Smooth muscle cell (in vitro differentiated cells): Measurements from ENCODE around the gene OR6K6. TPM values are rescaled to one million over a fixed set of nuclear protein-coding genes. Genes with fewer than 3 reads are reported as not detected.
A peak's percentile ranks its signal among the peaks of the same experiment; 100 is the strongest.

Source experiments
- DNase-seq: peaks from one replicate; lab custom pipeline; 2025; ENCODE audit not compliant: unreplicated experiment; lab: John Stamatoyannopoulos, UW
- H2AFZ ChIP-seq: fragments of 200-600 bp; sonication (generic); 2 replicates; pipeline ENCODE4 v1.6.0; 2016; ENCODE audit warnings: antibody characterized with exemption, low read depth, mild to moderate bottlenecking
- H3F3A ChIP-seq: fragments of 200-600 bp; sonication (generic); 2 replicates; pipeline ENCODE4 v1.6.0; 2017; ENCODE audit warnings: antibody characterized with exemption, low read depth
- H3K27ac ChIP-seq: fragments of 200-600 bp; sonication (generic); 2 replicates; pipeline ENCODE4 v1.5.1; 2016; ENCODE audit warnings: low read depth, mild to moderate bottlenecking
- H3K27me3 ChIP-seq: fragments of 200-600 bp; sonication (generic); 2 replicates; pipeline ENCODE4 v1.6.1; 2016; ENCODE audit warnings: low read depth, mild to moderate bottlenecking
- H3K36me3 ChIP-seq: fragments of 200-600 bp; sonication (generic); 2 replicates; pipeline ENCODE4 v1.5.1; 2016; ENCODE audit warnings: low read depth
- H3K4me1 ChIP-seq: fragments of 200-600 bp; sonication (generic); 2 replicates; pipeline ENCODE4 v1.5.1; 2016; ENCODE audit warnings: low read depth
- H3K4me2 ChIP-seq: fragments of 200-600 bp; sonication (generic); 2 replicates; pipeline ENCODE4 v1.6.0; 2016; ENCODE audit warnings: mild to moderate bottlenecking
- H3K4me3 ChIP-seq: fragments of 200-600 bp; sonication (generic); 2 replicates; pipeline ENCODE4 v1.5.1; 2016; ENCODE audit warnings: mild to moderate bottlenecking
- H3K79me2 ChIP-seq: fragments of 200-600 bp; sonication (generic); 2 replicates; pipeline ENCODE4 v1.6.0; 2016; ENCODE audit warnings: low read depth, mild to moderate bottlenecking
- H3K9ac ChIP-seq: fragments of 200-600 bp; sonication (generic); 2 replicates; pipeline ENCODE4 v1.6.0; 2016; ENCODE audit warnings: low read depth
- H3K9me3 ChIP-seq: fragments of 200-600 bp; sonication (generic); replicated peaks from 2 replicates; pipeline ENCODE4 v1.5.1; 2016; ENCODE audit warnings: low read depth
- H4K20me1 ChIP-seq: fragments of 200-600 bp; sonication (generic); 2 replicates; pipeline ENCODE4 v1.6.0; 2016; ENCODE audit warnings: low read depth
- CTCF ChIP-seq: fragments of 200-600 bp; sonication (generic); IDR thresholded peaks from 2 replicates; pipeline ENCODE4 v1.5.1; 2017; ENCODE audit warnings: borderline replicate concordance, mild to moderate bottlenecking, antibody characterized with exemption; ENCODE audit not compliant: insufficient read depth, poor library complexity, severe bottlenecking
- WGBS: methylation state at CpG from one replicate; pipeline ENCODE4 v1.1.7; 2016; ENCODE audit warnings: low lambda C conversion rate; 5-methylcytosine and 5-hydroxymethylcytosine counted together
- polyA plus RNA-seq: library from polyadenylated mRNA; unstranded; fragments of >200 nt; fragmentation: Nextera tagmentation; extraction: Ambion mirVana; gene quantifications from 2 replicates; pipeline ENCODE4 v1.2.1, GENCODE V29; 2016
- total RNA-seq: library from RNA; depleted of rRNA; stranded (reverse); fragments of >200 nt; gene quantifications from 2 replicates; pipeline ENCODE4 v1.2.3, GENCODE V29; 2014

OR6K6 gene
- total and polyA plus RNA-seq, 2 experiments from 2014 or later: not detected

GRCh38 chr1:158732524-158732923, 22.0 kb upstream of the OR6K6 start:
- H3K4me2 ChIP-seq: no peak overlapping the region
- H4K20me1 ChIP-seq: no peaks in the 10 kb centered on the region
- WGBS: 73% methylated on average over 2 of the region's 2 CpGs
- no peaks in the 10 kb centered on the region for H3F3A ChIP-seq
- peaks cover 12% of the 10 kb centered on the region for H3K4me1 ChIP-seq
- no peaks in the 10 kb centered on the region for H3K36me3 ChIP-seq
- no peak for TF ChIP-seq CTCF
- H2AFZ ChIP-seq: no peak overlapping the region
- no peak overlapping the region for H3K4me3 ChIP-seq
- H3K9ac ChIP-seq: no peak overlapping the region
- H3K79me2 ChIP-seq: no peaks in the 10 kb centered on the region
- no peak for DNase-seq
- no peaks in the 10 kb centered on the region for H3K9me3 ChIP-seq
- H3K27ac ChIP-seq: no peak overlapping the region
- no peaks in the 10 kb centered on the region for H3K27me3 ChIP-seq

GRCh38 chr1:158735848-158736247, 18.7 kb upstream of the OR6K6 start:
- Histone ChIP-seq H3K36me3 (no peaks in the 10 kb centered on the region), H3K27me3 (no peaks in the 10 kb centered on the region), H3K4me1 (peaks cover 26% of the 10 kb centered on the region), H3K4me3 (no peak overlapping the region), H4K20me1 (no peaks in the 10 kb centered on the region), H2AFZ (no peak overlapping the region), H3F3A (peaks cover 4% of the 10 kb centered on the region), H3K9ac (no peak overlapping the region), H3K79me2 (no peaks in the 10 kb centered on the region), H3K27ac (peak overlapping the region; percentile 83), H3K9me3 (no peaks in the 10 kb centered on the region), H3K4me2 (peak overlapping the region; percentile 37)
- no peak for TF ChIP-seq CTCF
- DNase-seq: no peak

GRCh38 chr1:158752155-158752712, 2.3 kb upstream of the OR6K6 start:
- no peaks in the 10 kb centered on the region for H3K36me3 ChIP-seq
- H3K9ac ChIP-seq: no peak overlapping the region
- no peaks in the 10 kb centered on the region for H3F3A ChIP-seq
- H3K79me2 ChIP-seq: no peaks in the 10 kb centered on the region
- H3K27me3 ChIP-seq: no peaks in the 10 kb centered on the region
- 95% methylated on average over 9 of the region's 9 CpGs for WGBS
- no peak overlapping the region for H3K4me3 ChIP-seq
- H4K20me1 ChIP-seq: no peaks in the 10 kb centered on the region
- no peaks in the 10 kb centered on the region for H3K9me3 ChIP-seq
- H3K27ac ChIP-seq: no peak overlapping the region
- no peak for TF ChIP-seq CTCF
- no peak overlapping the region for H3K4me2 ChIP-seq
- no peaks in the 10 kb centered on the region for H3K4me1 ChIP-seq
- no peak for DNase-seq
- no peak overlapping the region for H2AFZ ChIP-seq
